Lung (tissue), 12 donors: ENCODE measurements around the gene FRMPD4. TPM values are rescaled to one million over a fixed set of nuclear protein-coding genes. Genes with fewer than 3 reads are reported as not detected.
A peak's percentile ranks its signal among the peaks of the same experiment; 100 is the strongest.

ENCODE experiments used
- ATAC-seq: fragments of 200-7000 bp; cut with Tn5 transposase; one replicate; pipeline ENCODE4 v1.9.1; 2020; ENCODE audit warnings: moderate number of reproducible peaks; ENCODE audit not compliant: insufficient read depth, low FRiP score
- DNase-seq, 3 donors: peaks; one replicate each; pipeline ENCODE4 v3.0.0-alpha.2; 2013 to 2017
- H3K27ac ChIP-seq, 2 donors: one replicate each; pipeline ENCODE4 v1.5.1; 2013; ENCODE audit warnings: mild to moderate bottlenecking in 2 of 2, moderate library complexity in 2 of 2, control low read depth in 1 of 2, inconsistent platforms in 1 of 2, low read depth in 1 of 2, low read length in 1 of 2
- H3K27me3 ChIP-seq, 3 donors: one replicate each; pipeline ENCODE4 v1.5.1; 2013; ENCODE audit warnings: low read length in 2 of 3; ENCODE audit not compliant: control insufficient read depth in 3 of 3, insufficient read depth in 3 of 3
- H3K36me3 ChIP-seq, 4 donors: one replicate each; pipeline ENCODE4 v1.5.1; 2013; ENCODE audit warnings: low read length in 4 of 4, mild to moderate bottlenecking in 1 of 4, moderate library complexity in 1 of 4; ENCODE audit not compliant: control insufficient read depth in 4 of 4, insufficient read depth in 4 of 4
- H3K4me1 ChIP-seq, 5 donors: one replicate each; pipeline ENCODE4 v1.5.1; 2013; ENCODE audit warnings: low read length in 5 of 5, mild to moderate bottlenecking in 2 of 5, moderate library complexity in 1 of 5; ENCODE audit not compliant: control insufficient read depth in 5 of 5, insufficient read depth in 5 of 5
- H3K4me3 ChIP-seq: one replicate; pipeline ENCODE4 v1.5.1; 2013; ENCODE audit warnings: mild to moderate bottlenecking, control low read depth, moderate library complexity
- H3K9ac ChIP-seq, 2 donors: one replicate each; pipeline ENCODE4 v1.5.1; 2013; ENCODE audit warnings: low read length in 2 of 2, control low read depth in 1 of 2; ENCODE audit not compliant: insufficient read depth in 1 of 2
- H3K9me3 ChIP-seq, 4 donors: one replicate each; pipeline ENCODE4 v1.5.1; 2013; ENCODE audit warnings: low read length in 3 of 4, mild to moderate bottlenecking in 1 of 4, moderate library complexity in 1 of 4; ENCODE audit not compliant: control insufficient read depth in 4 of 4, insufficient read depth in 3 of 4
- CTCF ChIP-seq: IDR thresholded peaks from 2 replicates; pipeline ENCODE4 v1.5.1; 2012; ENCODE audit warnings: mild to moderate bottlenecking; ENCODE audit errors: control extremely low read depth, extremely low read depth
- WGBS, 2 donors: extraction: QIAGEN DNeasy Blood & Tissue Kit; methylation state at CpG; one replicate each; pipeline ENCODE4 v1.1.7; 2013; 5-methylcytosine and 5-hydroxymethylcytosine counted together
- polyA plus RNA-seq, 2 donors: library from polyadenylated mRNA; stranded (reverse); fragments of 200-250 nt; gene quantifications; one replicate each; pipeline ENCODE4 v1.2.1, GENCODE V29; 2013
- total RNA-seq, 2 donors: library from RNA; depleted of rRNA in 1 of 2; stranded (reverse); fragments of >200 nt in 1 of 2; gene quantifications; one replicate each; pipeline ENCODE4 v1.2.1, GENCODE V29; 2014 to 2021
- donor health status: control.
- donor health status: control.
- donor health status: Bipolar disorder and iron deficiency.
- donor health status: healthy.
- donor health status: DM: yes; HTN: yes; CAD: no.

Gene FRMPD4
- total and polyA plus RNA-seq, 4 donors: 0.01 to 0.43 (median 0.03) TPM

- no peak overlapping the region for H3K4me3 ChIP-seq
These were observed 89.3 kb downstream of the FRMPD4 start for GRCh38 chrX:12227412-12228041.

GRCh38 chrX:12228862-12229261, 90.6 kb downstream of the FRMPD4 start:
- TF ChIP-seq CTCF: no peak
- no peaks in the 10 kb centered on the region for H3K4me1 ChIP-seq
- ATAC-seq: no peak
- H3K36me3 ChIP-seq: no peaks in the 10 kb centered on the region
- no peak for DNase-seq
- H3K9me3 ChIP-seq: no peaks in the 10 kb centered on the region
- H3K4me3 ChIP-seq: no peak overlapping the region
- H3K27ac ChIP-seq: no peak overlapping the region
- no peak overlapping the region for H3K9ac ChIP-seq
- 63 to 65% methylated on average over 4 of the region's 4 CpGs for WGBS, 2 donors
- peaks cover 0 to 27% (median 20%) of the 10 kb centered on the region in 3 donors for H3K27me3 ChIP-seq

More at GRCh38 chrX:12227412-12228041, 89.3 kb downstream of the FRMPD4 start:
- peaks cover 0 to 25% (median 17%) of the 10 kb centered on the region in 3 donors for H3K27me3 ChIP-seq
- no peaks in the 10 kb centered on the region for H3K4me1 ChIP-seq
- WGBS, 2 donors: 56 to 76% methylated on average over 2 of the region's 2 CpGs
- peaks cover 0 to 3% (median 0%) of the 10 kb centered on the region in 4 donors for H3K9me3 ChIP-seq
- no peaks in the 10 kb centered on the region for H3K36me3 ChIP-seq
- H3K27ac ChIP-seq: no peak overlapping the region
- TF ChIP-seq CTCF: no peak
- DNase-seq (no peak), ATAC-seq (no peak)
- H3K9ac ChIP-seq: no peak overlapping the region

GRCh38 chrX:12229986-12230385, 91.7 kb downstream of the FRMPD4 start:
- no peak overlapping the region for H3K9ac ChIP-seq

More at GRCh38 chrX:12229986-12230385, 91.7 kb downstream of the FRMPD4 start:
- H3K4me3 ChIP-seq: no peak overlapping the region
- no peaks in the 10 kb centered on the region for H3K36me3 ChIP-seq
- DNase-seq (peak; percentile 41 to 85 (median 75)), ATAC-seq (no peak)
- peaks cover 0 to 27% (median 20%) of the 10 kb centered on the region in 3 donors for H3K27me3 ChIP-seq
- no peak overlapping the region for H3K27ac ChIP-seq
- TF ChIP-seq CTCF: no peak
- H3K9me3 ChIP-seq: no peaks in the 10 kb centered on the region
- H3K4me1 ChIP-seq: no peaks in the 10 kb centered on the region
- 93 to 94% methylated on average over 2 of the region's 2 CpGs for WGBS, 2 donors
